ENCODE results near the gene UNC13A. TPM values are rescaled to one million over a fixed set of nuclear protein-coding genes. Genes with fewer than 3 reads are reported as not detected.
"Not testable (repeated sequence)": the region's sequence is repeated elsewhere in the genome, so short reads cannot be mapped to it uniquely, and the experiment has no call there.

Gene UNC13A
- polyA plus RNA-seq, 1 of the 3 experiments (the other 2 are of a cell fraction): 0.38 TPM

DNA sequence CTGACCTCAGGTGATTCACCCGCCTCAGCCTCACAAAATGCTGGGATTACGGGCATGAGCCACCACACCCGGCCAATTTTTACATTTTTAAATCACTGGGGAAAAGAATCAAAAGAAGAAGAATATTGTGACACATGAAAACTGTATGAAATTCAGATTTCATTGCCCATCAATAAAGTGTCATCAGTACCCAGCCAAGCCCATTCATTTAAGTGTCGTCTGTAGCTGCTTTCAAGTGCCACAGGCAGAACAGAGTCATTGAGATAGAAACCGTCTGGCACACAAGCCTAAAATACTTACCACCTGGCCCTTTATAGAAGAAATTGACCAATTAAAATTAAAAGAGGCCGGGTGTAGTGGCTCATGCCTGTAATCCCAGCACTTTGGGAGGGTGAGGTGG lies 117.4 kb downstream of the UNC13A start:
- no peak for DNase-seq
- H3K9ac ChIP-seq: no peak overlapping the region
- ChIA-PET POLR2A (no interaction called here), CTCF (interaction anchor here (1.2 to 1.5 kb wide), 3 partner anchors 12 to 116 kb away, joined by 3 to 4 read pairs (median 3); no protein-coding TSS in a partner anchor)
- no peaks in the 10 kb centered on the region for H3K27me3 ChIP-seq (ENCODE audit: insufficient read depth)
- peaks cover 9% of the 10 kb centered on the region for H3F3A ChIP-seq (replicated peaks; ENCODE audit: insufficient read depth)
- H3K27ac ChIP-seq (ENCODE audit: low read depth in 2 of 2, low read length in 1 of 2): no peak overlapping the region
- 0 out of 2 replicates have a peak, but pooled peaks cover 3% of the 10 kb centered on the region for H4K20me1 ChIP-seq (ENCODE audit: insufficient read depth)
- no peaks in the 10 kb centered on the region for H3K9me3 ChIP-seq
- no peak overlapping the region for H2AFZ ChIP-seq (ENCODE audit: low read depth)
- H3K4me1 ChIP-seq (ENCODE audit: control insufficient read depth in 1 of 2, insufficient read depth in 2 of 2, low read depth in 1 of 2, low read length in 1 of 2): no peaks in the 10 kb centered on the region
- H3K79me2 ChIP-seq (ENCODE audit: insufficient read depth): no peaks in the 10 kb centered on the region
- H3K4me3 ChIP-seq (ENCODE audit: low read depth in 2 of 2, low read length in 1 of 2): no peak overlapping the region
- peaks cover 11 to 18% of the 10 kb centered on the region in 2 experiments for H3K36me3 ChIP-seq (replicated peaks in 1 of 2; ENCODE audit: control insufficient read depth in 1 of 2, insufficient read depth in 2 of 2, low read length in 1 of 2)
- H3K4me2 ChIP-seq: no peak overlapping the region
- TF ChIP-seq FOXJ3 (CRISPR knock-in tag; IDR thresholded peaks at IDR 0.05) (no peak), RXRA (IDR thresholded peaks at IDR 0.05; ENCODE audit: borderline replicate concordance, low read depth) (no peak), TAF1 (IDR thresholded peaks at IDR 0.05; ENCODE audit: borderline replicate concordance, low read depth, low read length) (no peak), GABPA (IDR thresholded peaks at IDR 0.05; ENCODE audit: low read depth) (no peak), CHD2 (IDR thresholded peaks at IDR 0.05; ENCODE audit: low read length, partially characterized antibody) (no peak), RFX5 (IDR thresholded peaks at IDR 0.05; ENCODE audit: low read length) (no peak), JUND (IDR thresholded peaks at IDR 0.05) (no peak), NRF1 (IDR thresholded peaks at IDR 0.05; ENCODE audit: low read depth, low read length) (no peak), SIN3A (IDR thresholded peaks at IDR 0.05; ENCODE audit: borderline replicate concordance, low read depth, low read length) (no peak)
- TF ChIP-seq, protein P1, sequence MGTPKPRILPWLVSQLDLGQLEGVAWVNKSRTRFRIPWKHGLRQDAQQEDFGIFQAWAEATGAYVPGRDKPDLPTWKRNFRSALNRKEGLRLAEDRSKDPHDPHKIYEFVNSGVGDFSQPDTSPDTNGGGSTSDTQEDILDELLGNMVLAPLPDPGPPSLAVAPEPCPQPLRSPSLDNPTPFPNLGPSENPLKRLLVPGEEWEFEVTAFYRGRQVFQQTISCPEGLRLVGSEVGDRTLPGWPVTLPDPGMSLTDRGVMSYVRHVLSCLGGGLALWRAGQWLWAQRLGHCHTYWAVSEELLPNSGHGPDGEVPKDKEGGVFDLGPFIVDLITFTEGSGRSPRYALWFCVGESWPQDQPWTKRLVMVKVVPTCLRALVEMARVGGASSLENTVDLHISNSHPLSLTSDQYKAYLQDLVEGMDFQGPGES (IDR thresholded peaks at IDR 0.05; ENCODE audit: low read depth, low read length): no peak
- TF ChIP-seq, protein P2, sequence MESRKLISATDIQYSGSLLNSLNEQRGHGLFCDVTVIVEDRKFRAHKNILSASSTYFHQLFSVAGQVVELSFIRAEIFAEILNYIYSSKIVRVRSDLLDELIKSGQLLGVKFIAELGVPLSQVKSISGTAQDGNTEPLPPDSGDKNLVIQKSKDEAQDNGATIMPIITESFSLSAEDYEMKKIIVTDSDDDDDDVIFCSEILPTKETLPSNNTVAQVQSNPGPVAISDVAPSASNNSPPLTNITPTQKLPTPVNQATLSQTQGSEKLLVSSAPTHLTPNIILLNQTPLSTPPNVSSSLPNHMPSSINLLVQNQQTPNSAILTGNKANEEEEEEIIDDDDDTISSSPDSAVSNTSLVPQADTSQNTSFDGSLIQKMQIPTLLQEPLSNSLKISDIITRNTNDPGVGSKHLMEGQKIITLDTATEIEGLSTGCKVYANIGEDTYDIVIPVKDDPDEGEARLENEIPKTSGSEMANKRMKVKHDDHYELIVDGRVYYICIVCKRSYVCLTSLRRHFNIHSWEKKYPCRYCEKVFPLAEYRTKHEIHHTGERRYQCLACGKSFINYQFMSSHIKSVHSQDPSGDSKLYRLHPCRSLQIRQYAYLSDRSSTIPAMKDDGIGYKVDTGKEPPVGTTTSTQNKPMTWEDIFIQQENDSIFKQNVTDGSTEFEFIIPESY (IDR thresholded peaks at IDR 0.05; ENCODE audit: borderline replicate concordance, low read depth): no peak
- TF ChIP-seq, protein P3, sequence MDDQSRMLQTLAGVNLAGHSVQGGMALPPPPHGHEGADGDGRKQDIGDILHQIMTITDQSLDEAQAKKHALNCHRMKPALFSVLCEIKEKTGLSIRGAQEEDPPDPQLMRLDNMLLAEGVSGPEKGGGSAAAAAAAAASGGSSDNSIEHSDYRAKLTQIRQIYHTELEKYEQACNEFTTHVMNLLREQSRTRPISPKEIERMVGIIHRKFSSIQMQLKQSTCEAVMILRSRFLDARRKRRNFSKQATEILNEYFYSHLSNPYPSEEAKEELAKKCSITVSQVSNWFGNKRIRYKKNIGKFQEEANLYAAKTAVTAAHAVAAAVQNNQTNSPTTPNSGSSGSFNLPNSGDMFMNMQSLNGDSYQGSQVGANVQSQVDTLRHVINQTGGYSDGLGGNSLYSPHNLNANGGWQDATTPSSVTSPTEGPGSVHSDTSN (IDR thresholded peaks at IDR 0.05): no peak
- H3K9me2 ChIP-seq: no peaks in the 10 kb centered on the region
- WGBS (ENCODE audit: low lambda C conversion rate): 90% methylated on average over 6 of the region's 6 CpGs

DNA sequence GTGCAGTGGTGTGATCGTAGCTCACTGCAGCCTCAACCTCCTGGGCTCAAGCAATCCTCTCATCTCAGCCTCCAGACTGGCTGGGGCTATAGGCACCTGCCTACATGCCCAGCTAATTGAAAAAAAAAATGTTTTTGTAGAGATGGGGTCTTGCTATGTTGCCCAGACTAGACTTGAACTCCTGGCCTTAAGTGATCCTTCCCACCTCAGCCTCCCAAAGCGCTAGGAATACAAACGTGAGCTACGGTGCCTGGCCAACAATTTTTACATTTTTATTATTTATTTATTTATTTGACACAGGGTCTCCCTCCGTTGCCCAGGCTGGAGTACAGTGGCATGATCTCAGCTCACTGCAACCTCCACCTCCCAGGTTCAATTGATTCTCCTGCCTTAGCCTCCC lies 117.9 kb downstream of the UNC13A start:
- CTCF ChIA-PET: interaction anchor here (1.2 to 1.5 kb wide), 3 partner anchors 11 to 116 kb away, joined by 3 to 4 read pairs (median 3); no protein-coding TSS in a partner anchor
- 95% methylated on average over 5 of the region's 5 CpGs for WGBS (ENCODE audit: low lambda C conversion rate)
- H3K4me1 ChIP-seq (ENCODE audit: control insufficient read depth in 1 of 2, insufficient read depth in 2 of 2, low read depth in 1 of 2, low read length in 1 of 2); POLR2A ChIA-PET; H4K20me1 ChIP-seq (ENCODE audit: insufficient read depth); H3K27me3 ChIP-seq (ENCODE audit: insufficient read depth); H3K9ac ChIP-seq; H3F3A ChIP-seq (replicated peaks; ENCODE audit: insufficient read depth); H3K4me3 ChIP-seq (ENCODE audit: low read depth in 2 of 2, low read length in 1 of 2); H3K79me2 ChIP-seq (ENCODE audit: insufficient read depth); DNase-seq; H3K9me3 ChIP-seq; H3K4me2 ChIP-seq; H2AFZ ChIP-seq (ENCODE audit: low read depth); H3K27ac ChIP-seq (ENCODE audit: low read depth in 2 of 2, low read length in 1 of 2); H3K9me2 ChIP-seq: not testable (repeated sequence)
- H3K36me3 ChIP-seq (replicated peaks in 1 of 2; ENCODE audit: control insufficient read depth in 1 of 2, insufficient read depth in 2 of 2, low read length in 1 of 2): peaks cover 11 to 16% of the 10 kb centered on the region in 2 experiments
